ENCODE results near the gene NOS1. TPM values are rescaled to one million over a fixed set of nuclear protein-coding genes. Genes with fewer than 3 reads are reported as not detected.

The NOS1 gene
- polyA plus RNA-seq, 4 donors: 0.71 to 1.00 (median 0.87) TPM

Other genes with a start within 250 kb of the NOS1 start
- gene FBXO21, start 171.2 kb downstream of the NOS1 start, polyA plus RNA-seq (ENCODE audit: insufficient read length in 4 of 4): 10 to 100 TPM; 60.4 to 66.3 (median 64.4) TPM